Pancreas (tissue), 10 donors: Measurements from ENCODE around the gene SKAP1. TPM values are rescaled to one million over a fixed set of nuclear protein-coding genes. Genes with fewer than 3 reads are reported as not detected.
"Not testable (repeated sequence)": the region's sequence is repeated elsewhere in the genome, so short reads cannot be mapped to it uniquely, and the experiment has no call there.

Source experiments
- ATAC-seq, 4 donors: fragments of 200-7000 bp; cut with Tn5 transposase; one replicate each; pipeline versions ENCODE4 v1.8.0 to v1.9.1; 2020; ENCODE audit warnings: mild to moderate bottlenecking in 4 of 4, moderate library complexity in 4 of 4
- DNase-seq, 6 donors: peaks; one replicate each; pipeline ENCODE4 v3.0.0-alpha.2; 2020
- FAIRE-seq: peaks from 2 replicates; lab custom pipeline; 2012; peaks lifted over from hg19 to GRCh38; lab: Jason Lieb, UNC
- H3K27ac ChIP-seq, 4 donors: fragments of 200-600 bp; sonication (generic); 1 replicate in 3 of 4; 2 replicates in 1 of 4; pipeline versions ENCODE4 v1.5.0 to v1.8.0; 2020
- H3K27me3 ChIP-seq, 4 donors: fragments of 200-600 bp; one replicate each; pipeline ENCODE4 v1.8.0; 2021
- H3K36me3 ChIP-seq, 3 donors: fragments of 200-600 bp; sonication (generic) in 1 of 3; one replicate each; pipeline versions ENCODE4 v1.5.0 to v1.8.0; 2020 to 2021
- H3K4me1 ChIP-seq, 3 donors: fragments of 200-600 bp; one replicate each; pipeline ENCODE4 v1.8.0; 2021
- H3K4me3 ChIP-seq, 4 donors: fragments of 200-600 bp; sonication (generic) in 2 of 4; one replicate each; pipeline versions ENCODE4 v1.5.0 to v1.8.0; 2020 to 2021
- H3K9me3 ChIP-seq, 4 donors: fragments of 200-600 bp; one replicate each; pipeline ENCODE4 v1.8.0; 2021
- CTCF ChIP-seq, 4 donors: fragments of 200-600 bp; sonication (generic) in 3 of 4; IDR thresholded peaks; one replicate each; pipeline versions ENCODE4 v1.5.0 to v1.8.0; 2021; ENCODE audit warnings: antibody characterized with exemption in 4 of 4
- WGBS, 2 donors: extraction: QIAGEN DNeasy Blood & Tissue Kit; methylation state at CpG; one replicate each; pipeline ENCODE4 v1.1.7; 2013; 5-methylcytosine and 5-hydroxymethylcytosine counted together
- intact Hi-C, 3 donors: fragments of 100-400 bp; cut with DNase I; formaldehyde crosslinking; loops; one replicate each; pipeline versions ENCODE4 v1.11.1 to v1.14.2; 2022
- polyA plus RNA-seq, 2 donors: library from polyadenylated mRNA; stranded (reverse); fragments of 200-250 nt; gene quantifications; one replicate each; pipeline ENCODE4 v1.2.3, GENCODE V29; 2013
- total RNA-seq, 6 donors: library from RNA; stranded (reverse); fragmentation: NEBNext Ultra II Directional in 4 of 6; extraction: Animal tissue kit (Norgen Biotek cat#: 25700) in 4 of 6; gene quantifications; one replicate each; pipeline versions ENCODE4 v1.2.1 to v1.2.4, GENCODE V29; 2021 to 2023
- donor health status: healthy with polysubstance abuse.
- donor health status: DM: no; HTN: no; CAD: no; lungs with moderate emphysema.
- donor health status: DM: no; HTN: no; CAD: no.
- donor health status: control.
- donor health status: control.
- donor health status: Bipolar disorder and iron deficiency.
- donor health status: DM: yes; HTN: yes; CAD: no.
- donor health status: DM: no; HTN: no; CAD: no.
- donor health status: DM: no; HTN: no; CAD: no.
- donor health status: DM: yes; HTN: yes; CAD: no.

The SKAP1 gene
- total and polyA plus RNA-seq, 8 donors, result 0.92 to 5.2 (median 3.0) TPM

GRCh38 chr17:48253975-48254374 is 176.0 kb downstream of the SKAP1 start:
- intact Hi-C loops, result no loop called here
- Histone ChIP-seq H3K9me3 (no peaks in the 10 kb centered on the region), H3K27ac (no peak overlapping the region), H3K36me3 (no peaks in the 10 kb centered on the region), H3K4me1 (no peaks in the 10 kb centered on the region), H3K4me3 (no peak overlapping the region), H3K27me3 (no peaks in the 10 kb centered on the region)
- ATAC-seq (no peak), DNase-seq (no peak), FAIRE-seq (no peak)
- no peak for TF ChIP-seq CTCF (IDR thresholded peaks at IDR 0.05)
- WGBS, 2 donors, result 67 to 80% methylated on average over 2 of the region's 2 CpGs

- FAIRE-seq, result no peak
- Histone ChIP-seq H3K9me3 (no peaks in the 10 kb centered on the region), H3K36me3 (no peaks in the 10 kb centered on the region), H3K4me3 (no peak overlapping the region), H3K27me3 (no peaks in the 10 kb centered on the region), H3K27ac (no peak overlapping the region), H3K4me1 (no peaks in the 10 kb centered on the region)
- intact Hi-C loops, result no loop called here
- WGBS, 2 donors, result 77 to 81% methylated on average over 3 of the region's 3 CpGs
- no peak for DNase-seq
- ATAC-seq, result no peak
- TF ChIP-seq CTCF (IDR thresholded peaks at IDR 0.05), result no peak
Observed at GRCh38 chr17:48251950-48252349, 178.1 kb downstream of the SKAP1 start.

- DNase-seq, result no peak
- no peaks in the 10 kb centered on the region for H3K36me3 ChIP-seq
- no peak overlapping the region for H3K27ac ChIP-seq
- no peak for TF ChIP-seq CTCF (IDR thresholded peaks at IDR 0.05)
- no peak for ATAC-seq
- H3K4me3 ChIP-seq, result no peak overlapping the region
- 81 to 87% methylated on average over 8 of the region's 8 CpGs for WGBS, 2 donors
- no peaks in the 10 kb centered on the region for H3K4me1 ChIP-seq
- no peaks in the 10 kb centered on the region for H3K27me3 ChIP-seq
- intact Hi-C loops, result no loop called here
- FAIRE-seq, result no peak
- H3K9me3 ChIP-seq, result no peaks in the 10 kb centered on the region
Observed at GRCh38 chr17:48250949-48251348, 179.1 kb downstream of the SKAP1 start.

- ATAC-seq, FAIRE-seq, DNase-seq, H3K27ac ChIP-seq, intact Hi-C loops, H3K27me3 ChIP-seq, H3K4me1 ChIP-seq, H3K4me3 ChIP-seq, H3K36me3 ChIP-seq, H3K9me3 ChIP-seq: not testable (repeated sequence)
- WGBS, 2 donors, result 82 to 92% methylated on average over 5 of the region's 5 CpGs
Observed at GRCh38 chr17:48250059-48250458, 180.0 kb downstream of the SKAP1 start.

- DNase-seq (no peak), ATAC-seq (no peak), FAIRE-seq (no peak)
- H3K9me3 ChIP-seq, result no peaks in the 10 kb centered on the region
- peaks cover 0 to 14% (median 0%) of the 10 kb centered on the region in 3 donors for H3K4me1 ChIP-seq
- no peaks in the 10 kb centered on the region for H3K36me3 ChIP-seq
- H3K4me3 ChIP-seq, result no peak overlapping the region
- intact Hi-C loops, result no loop called here
- no peak overlapping the region for H3K27ac ChIP-seq
- TF ChIP-seq CTCF (IDR thresholded peaks at IDR 0.05), result no peak
- 86 to 95% methylated on average over 3 of the region's 3 CpGs for WGBS, 2 donors
- no peaks in the 10 kb centered on the region for H3K27me3 ChIP-seq
Observed at GRCh38 chr17:48247603-48248002, 182.4 kb downstream of the SKAP1 start.
